GM23248 (cell line): Measurements from ENCODE around the gene MAMDC2. TPM values are rescaled to one million over a fixed set of nuclear protein-coding genes. Genes with fewer than 3 reads are reported as not detected.

Source experiments
- DNase-seq: peaks from one replicate; pipeline ENCODE4 v3.0.0-alpha.2; 2015
- H2AFZ ChIP-seq: fragments of 200-600 bp; sonication (generic); 2 replicates; pipeline ENCODE4 v1.6.1; 2016; ENCODE audit warnings: antibody characterized with exemption
- H3F3A ChIP-seq: fragments of 200-600 bp; sonication (generic); 2 replicates; pipeline ENCODE4 v1.6.1; 2016; ENCODE audit warnings: mild to moderate bottlenecking, antibody characterized with exemption, mixed run types; ENCODE audit not compliant: insufficient read depth
- H3K27ac ChIP-seq: fragments of 200-600 bp; sonication (generic); 2 replicates; pipeline ENCODE4 v1.5.1; 2016; ENCODE audit warnings: mild to moderate bottlenecking
- H3K27me3 ChIP-seq: fragments of 200-600 bp; sonication (generic); replicated peaks from 2 replicates; pipeline ENCODE4 v1.6.1; 2016; ENCODE audit warnings: mild to moderate bottlenecking; ENCODE audit not compliant: insufficient read depth
- H3K36me3 ChIP-seq: fragments of 200-600 bp; sonication (generic); 2 replicates; pipeline ENCODE4 v1.6.1; 2016; ENCODE audit warnings: low read depth, mild to moderate bottlenecking
- H3K4me1 ChIP-seq: fragments of 200-600 bp; sonication (generic); 2 replicates; pipeline ENCODE4 v1.6.1; 2016; ENCODE audit warnings: mild to moderate bottlenecking; ENCODE audit not compliant: insufficient read depth
- H3K4me2 ChIP-seq: fragments of 200-600 bp; sonication (generic); one replicate; pipeline ENCODE4 v1.6.1; 2016; ENCODE audit warnings: mild to moderate bottlenecking; ENCODE audit not compliant: unreplicated experiment
- H3K4me3 ChIP-seq: fragments of 200-600 bp; sonication (generic); 2 replicates; pipeline ENCODE4 v1.5.1; 2016; ENCODE audit warnings: mild to moderate bottlenecking
- H3K79me2 ChIP-seq: fragments of 200-600 bp; sonication (generic); 2 replicates; pipeline ENCODE4 v1.6.1; 2016; ENCODE audit warnings: mild to moderate bottlenecking; ENCODE audit not compliant: insufficient read depth
- H3K9ac ChIP-seq: fragments of 200-600 bp; sonication (generic); 2 replicates; pipeline ENCODE4 v1.6.1; 2016; ENCODE audit warnings: mild to moderate bottlenecking
- H3K9me2 ChIP-seq: fragments of 200-600 bp; sonication (generic); 2 replicates; pipeline ENCODE4 v1.6.1; 2016; ENCODE audit warnings: mixed run types, mild to moderate bottlenecking, moderate library complexity; ENCODE audit not compliant: insufficient read depth
- H3K9me3 ChIP-seq: fragments of 200-600 bp; sonication (generic); one replicate; pipeline ENCODE4 v1.6.1; 2017; ENCODE audit warnings: low read depth
- H4K20me1 ChIP-seq: fragments of 200-600 bp; sonication (generic); 2 replicates; pipeline ENCODE4 v1.6.0; 2016; ENCODE audit not compliant: insufficient read depth
- EZH2 ChIP-seq: fragments of 200-600 bp; sonication (generic); IDR thresholded peaks from 2 replicates; pipeline ENCODE4 v1.6.1; 2018; ENCODE audit warnings: antibody characterized with exemption, mild to moderate bottlenecking; ENCODE audit not compliant: insufficient read depth, poor library complexity, severe bottlenecking
- EZH2phosphoT487 ChIP-seq: fragments of 200-600 bp; sonication (generic); IDR thresholded peaks from 2 replicates; pipeline ENCODE4 v1.6.1; 2018; ENCODE audit warnings: antibody characterized with exemption, moderate library complexity, mild to moderate bottlenecking, low read depth; ENCODE audit not compliant: insufficient read depth
- WGBS, 2 experiments: methylation state at CpG; one replicate each; pipeline ENCODE4 v1.1.6; 2015 to 2017; ENCODE audit warnings: low lambda C conversion rate in 2 of 2, low coverage in 1 of 2; ENCODE audit errors: missing lambda C conversion rate in 2 of 2; 5-methylcytosine and 5-hydroxymethylcytosine counted together
- in situ Hi-C: fragments of 300-500 bp; cut with MboI; formaldehyde crosslinking; loops from 2 replicates; pipeline ENCODE4 v1.15.0; 2020
- polyA plus RNA-seq: library from polyadenylated mRNA; unstranded; fragments of >200 nt; fragmentation: Nextera tagmentation; extraction: Ambion mirVana; gene quantifications from 2 replicates; pipeline ENCODE4 v1.2.1, GENCODE V29; 2016
- total RNA-seq: library from RNA; depleted of rRNA; stranded (reverse); fragments of >200 nt; shearing (Covaris generic); gene quantifications from 2 replicates; pipeline ENCODE4 v1.2.3, GENCODE V29; 2014

The MAMDC2 gene
- total and polyA plus RNA-seq, 2 experiments from 2014 or later: 0.45 TPM; not detected in 1

DNA sequence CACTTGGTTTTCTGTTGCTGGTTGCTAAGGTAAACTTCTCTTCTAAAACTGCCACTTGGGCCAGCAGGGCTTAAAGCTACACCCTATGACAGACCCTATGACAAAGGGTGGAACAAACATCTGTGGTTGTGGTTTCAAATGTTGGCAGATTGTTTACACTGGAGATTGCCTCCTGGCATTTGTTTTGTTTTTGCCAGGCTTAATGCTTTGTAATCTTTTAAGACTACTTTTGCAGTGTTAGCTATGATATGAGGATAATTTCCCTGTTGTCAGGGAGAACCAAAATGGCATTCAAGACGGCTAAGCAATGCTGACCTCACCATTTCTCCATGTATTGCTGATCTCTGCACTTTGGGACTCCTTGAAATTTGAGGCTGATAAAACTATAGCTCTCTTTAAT is 50.3 kb downstream of the MAMDC2 start:
- 43 to 46% methylated on average over 1 of the region's 1 CpG for WGBS, 2 experiments
- in situ Hi-C loops: no loop called here
- H3K9me3 ChIP-seq: no peaks in the 10 kb centered on the region
- no peaks in the 10 kb centered on the region for H3K36me3 ChIP-seq
- no peak overlapping the region for H3K4me2 ChIP-seq
- no peaks in the 10 kb centered on the region for H3K4me1 ChIP-seq
- H2AFZ ChIP-seq: no peak overlapping the region
- no peak overlapping the region for H3K4me3 ChIP-seq
- no peaks in the 10 kb centered on the region for H3F3A ChIP-seq
- H4K20me1 ChIP-seq: no peaks in the 10 kb centered on the region
- H3K9me2 ChIP-seq: no peaks in the 10 kb centered on the region
- no peak overlapping the region for H3K9ac ChIP-seq
- no peaks in the 10 kb centered on the region for H3K79me2 ChIP-seq
- TF ChIP-seq EZH2phosphoT487 (no peak), EZH2 (no peak)
- H3K27me3 ChIP-seq: no peaks in the 10 kb centered on the region
- no peak overlapping the region for H3K27ac ChIP-seq
- DNase-seq: peak; percentile 26

DNA sequence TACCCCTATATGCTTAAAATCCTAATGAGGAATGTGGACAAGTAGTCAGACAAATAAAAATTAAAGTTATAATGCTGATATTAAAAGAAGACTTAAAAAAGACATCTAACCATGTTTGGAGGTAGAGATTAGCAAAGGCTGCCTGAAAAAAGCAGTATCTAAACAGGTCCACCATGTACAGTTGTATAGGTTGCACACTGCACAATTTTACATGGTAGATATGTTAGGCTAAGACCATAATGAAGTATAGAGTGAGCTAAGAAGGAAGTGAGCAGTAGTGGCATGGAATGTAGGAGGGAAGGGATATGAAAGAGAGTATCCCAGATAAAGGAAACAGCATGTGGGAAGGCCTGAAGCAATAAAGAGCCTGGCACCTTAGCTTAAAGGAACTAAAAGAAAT is 51.1 kb downstream of the MAMDC2 start:
- no peaks in the 10 kb centered on the region for H4K20me1 ChIP-seq

DNA sequence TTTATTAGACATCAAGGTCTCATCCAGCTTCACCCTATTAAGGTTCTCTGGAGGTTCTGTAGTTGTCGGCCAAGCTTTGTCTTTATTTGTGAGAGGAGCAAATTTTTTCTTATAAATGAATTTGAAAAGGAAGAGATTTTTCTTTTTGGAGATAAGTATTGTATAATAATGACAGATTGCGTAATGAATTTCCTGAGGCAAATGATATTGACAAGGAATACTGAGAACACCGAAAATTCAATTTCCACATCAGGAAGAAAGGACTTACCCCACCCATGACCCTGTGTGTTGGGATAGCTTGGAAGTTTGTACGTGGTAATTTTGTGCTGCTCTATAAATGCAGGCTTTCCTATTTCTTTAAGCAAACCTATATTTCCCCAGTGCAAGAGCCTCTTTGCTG is 53.5 kb downstream of the MAMDC2 start:
- TF ChIP-seq EZH2 (no peak), EZH2phosphoT487 (no peak)
- H3K4me3 ChIP-seq: no peak overlapping the region
- H3K9ac ChIP-seq: no peak overlapping the region
- H3K79me2 ChIP-seq: no peaks in the 10 kb centered on the region
- H3K9me2 ChIP-seq: no peaks in the 10 kb centered on the region
- 56 to 58% methylated on average over 4 of the region's 4 CpGs for WGBS, 2 experiments
- no peak overlapping the region for H3K27ac ChIP-seq
- H3K9me3 ChIP-seq: no peaks in the 10 kb centered on the region
- in situ Hi-C loops: no loop called here
- H2AFZ ChIP-seq: no peak overlapping the region
- H3K36me3 ChIP-seq: no peaks in the 10 kb centered on the region
- H3K27me3 ChIP-seq: no peaks in the 10 kb centered on the region
- H3K4me2 ChIP-seq: no peak overlapping the region
- DNase-seq: no peak
- no peaks in the 10 kb centered on the region for H3K4me1 ChIP-seq
- no peaks in the 10 kb centered on the region for H3F3A ChIP-seq
- no peaks in the 10 kb centered on the region for H4K20me1 ChIP-seq

More for the DNA sequence above, 51.1 kb downstream of the MAMDC2 start:
- Histone ChIP-seq H3K9ac (no peak overlapping the region), H3K79me2 (no peaks in the 10 kb centered on the region), H3F3A (no peaks in the 10 kb centered on the region), H3K4me3 (no peak overlapping the region), H3K4me2 (no peak overlapping the region), H3K36me3 (no peaks in the 10 kb centered on the region), H3K27ac (no peak overlapping the region), H3K27me3 (no peaks in the 10 kb centered on the region), H2AFZ (no peak overlapping the region), H3K4me1 (no peaks in the 10 kb centered on the region), H3K9me2 (no peaks in the 10 kb centered on the region), H3K9me3 (no peaks in the 10 kb centered on the region)
- DNase-seq: no peak
- in situ Hi-C loops: no loop called here
- no peak for TF ChIP-seq EZH2
- TF ChIP-seq EZH2phosphoT487: no peak

DNA sequence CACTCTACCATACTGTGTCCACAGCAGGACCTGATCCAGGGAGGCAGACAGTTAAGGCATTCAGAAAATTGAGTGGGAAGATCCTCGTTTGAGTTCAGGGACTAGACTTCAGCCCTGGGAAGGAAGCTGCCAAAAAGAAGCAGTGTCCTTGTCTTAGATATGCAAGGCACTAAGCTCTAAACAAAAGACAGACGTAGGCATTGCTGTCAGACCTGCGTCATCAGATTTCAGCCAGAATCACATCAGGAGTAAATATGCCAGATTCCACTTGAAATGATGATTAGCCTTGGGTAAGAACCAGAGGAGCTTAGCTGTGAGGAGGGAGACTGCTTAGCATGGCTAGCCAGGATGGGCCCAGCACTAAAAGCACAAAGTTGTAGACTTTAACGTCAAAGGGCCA is 56.7 kb downstream of the MAMDC2 start:
- Histone ChIP-seq H3K27me3 (no peaks in the 10 kb centered on the region), H2AFZ (no peak overlapping the region), H3K79me2 (no peaks in the 10 kb centered on the region), H3K9me3 (no peaks in the 10 kb centered on the region), H3K27ac (no peak overlapping the region), H3K36me3 (no peaks in the 10 kb centered on the region), H3F3A (no peaks in the 10 kb centered on the region), H3K4me1 (no peaks in the 10 kb centered on the region), H3K9ac (no peak overlapping the region), H3K4me3 (no peak overlapping the region), H3K9me2 (no peaks in the 10 kb centered on the region), H3K4me2 (no peak overlapping the region), H4K20me1 (no peaks in the 10 kb centered on the region)
- WGBS, 2 experiments: 33 to 36% methylated on average over 4 of the region's 4 CpGs
- in situ Hi-C loops: loop anchor here (25.0 kb wide), 1 partner anchor 663 kb away; no protein-coding TSS in a partner anchor
- peak; percentile 36 for DNase-seq
- TF ChIP-seq EZH2 (no peak), EZH2phosphoT487 (no peak)

DNA sequence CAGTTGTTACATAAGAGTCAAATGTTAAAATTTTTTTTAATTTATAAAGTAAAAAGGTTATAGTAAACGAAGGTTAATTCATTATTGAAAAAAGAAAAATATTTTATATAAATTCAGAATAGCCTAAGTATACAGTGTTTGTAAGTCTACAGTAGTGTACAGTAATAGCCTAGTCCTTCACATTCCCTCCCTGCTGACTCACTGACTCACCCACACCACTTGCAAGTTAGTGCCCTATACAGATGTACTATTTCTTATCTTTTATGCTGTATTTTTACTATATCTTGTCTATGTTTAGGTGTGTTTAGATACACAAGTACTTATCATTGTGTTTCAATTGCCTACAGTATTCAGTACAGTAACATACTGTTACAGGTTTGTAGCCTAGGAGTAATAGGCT is 57.6 kb downstream of the MAMDC2 start:
- no peaks in the 10 kb centered on the region for H3K9me3 ChIP-seq
- no peaks in the 10 kb centered on the region for H3F3A ChIP-seq
- H3K4me1 ChIP-seq: no peaks in the 10 kb centered on the region
- H3K9me2 ChIP-seq: no peaks in the 10 kb centered on the region
- H3K9ac ChIP-seq: no peak overlapping the region
- H3K27ac ChIP-seq: no peak overlapping the region
- no peaks in the 10 kb centered on the region for H3K36me3 ChIP-seq
- no peaks in the 10 kb centered on the region for H3K79me2 ChIP-seq
- 14 to 40% methylated on average over 1 of the region's 1 CpG for WGBS, 2 experiments
- TF ChIP-seq EZH2: no peak
- no peak for TF ChIP-seq EZH2phosphoT487
- H4K20me1 ChIP-seq: no peaks in the 10 kb centered on the region
- DNase-seq: peak; percentile 60
- no peak overlapping the region for H3K4me2 ChIP-seq
- no peaks in the 10 kb centered on the region for H3K27me3 ChIP-seq
- H2AFZ ChIP-seq: no peak overlapping the region
- in situ Hi-C loops: loop anchor here (25.0 kb wide), 1 partner anchor 664 kb away; no protein-coding TSS in a partner anchor
- H3K4me3 ChIP-seq: no peak overlapping the region
